ENCODE measurements around the gene CPSF4. TPM values are rescaled to one million over a fixed set of nuclear protein-coding genes. Genes with fewer than 3 reads are reported as not detected.

The CPSF4 gene
- total and polyA plus RNA-seq, 5 donors: 16.2 to 21.9 (median 17.9) TPM

- Histone ChIP-seq H3K9me3 (ENCODE audit: control insufficient read depth, low read length) (no peaks in the 10 kb centered on the region), H3K4me3 (ENCODE audit: low read length) (peak overlapping the region; percentile 76), H3K27ac (ENCODE audit: low read length) (peak overlapping the region; percentile 92), H3K27me3 (ENCODE audit: control insufficient read depth, insufficient read depth) (no peaks in the 10 kb centered on the region), H3K4me1 (ENCODE audit: control insufficient read depth, insufficient read depth, low read length) (peaks cover 2% of the 10 kb centered on the region)
- DNase-seq (no peak), ATAC-seq (peak in 1 of 2 donors; percentile 6)
- intact Hi-C loops (cut with DNase I): no loop called here
- WGBS: 6% methylated on average over 9 of the region's 9 CpGs
Measured at GRCh38 chr7:99465421-99465768, 26.7 kb downstream of the CPSF4 start.

GRCh38 chr7:99468336-99468918, 29.7 kb downstream of the CPSF4 start:
- intact Hi-C loops (cut with DNase I): no loop called here
- 88% methylated on average over 29 of the region's 29 CpGs for WGBS
- Histone ChIP-seq H3K27me3 (ENCODE audit: control insufficient read depth, insufficient read depth) (no peaks in the 10 kb centered on the region), H3K9me3 (ENCODE audit: control insufficient read depth, low read length) (no peaks in the 10 kb centered on the region), H3K4me3 (ENCODE audit: low read length) (no peak overlapping the region), H3K4me1 (ENCODE audit: control insufficient read depth, insufficient read depth, low read length) (peaks cover 3% of the 10 kb centered on the region), H3K27ac (ENCODE audit: low read length) (no peak overlapping the region)
- ATAC-seq: no peak
- DNase-seq: no peak

DNA sequence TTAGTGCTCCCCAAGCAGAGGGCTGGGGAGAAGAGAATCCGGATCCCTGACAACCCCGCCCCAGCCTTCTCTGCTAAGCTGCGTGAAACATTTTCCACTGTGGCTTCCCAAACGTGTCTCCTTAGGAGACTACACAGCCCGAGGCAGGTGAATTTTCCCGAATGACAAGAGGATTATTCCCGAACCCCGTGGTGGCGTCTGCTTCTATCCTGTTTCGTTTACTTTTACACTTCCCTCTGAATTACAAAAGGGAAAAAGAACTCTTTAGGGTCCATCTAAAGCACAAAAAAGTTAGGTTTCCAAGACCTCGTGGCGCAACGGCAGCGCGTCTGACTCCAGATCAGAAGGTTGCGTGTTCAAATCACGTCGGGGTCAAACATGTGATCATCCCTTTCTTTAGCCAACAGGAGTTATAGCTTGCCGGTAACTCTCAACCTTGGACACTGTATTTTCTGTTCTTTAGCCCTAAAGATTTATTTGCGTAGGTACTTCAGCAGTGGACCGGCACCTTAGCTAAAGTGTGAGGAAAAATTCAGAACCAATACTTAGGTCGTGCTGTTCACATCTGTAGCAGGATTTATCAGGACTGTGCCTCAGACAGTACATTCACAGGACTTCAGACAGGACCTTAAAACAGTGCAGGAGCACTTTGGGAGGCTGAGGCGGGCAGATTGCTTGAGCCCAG, 30.8 kb downstream of the CPSF4 start:
- Histone ChIP-seq H3K27me3 (ENCODE audit: control insufficient read depth, insufficient read depth) (no peaks in the 10 kb centered on the region), H3K4me3 (ENCODE audit: low read length) (peak overlapping the region; percentile 41), H3K9me3 (ENCODE audit: control insufficient read depth, low read length) (no peaks in the 10 kb centered on the region), H3K27ac (ENCODE audit: low read length) (no peak overlapping the region), H3K4me1 (ENCODE audit: control insufficient read depth, insufficient read depth, low read length) (peaks cover 5% of the 10 kb centered on the region)
- intact Hi-C loops (cut with DNase I): no loop called here
- DNase-seq: no peak
- 39% methylated on average over 23 of the region's 23 CpGs for WGBS
- no peak for ATAC-seq

DNA sequence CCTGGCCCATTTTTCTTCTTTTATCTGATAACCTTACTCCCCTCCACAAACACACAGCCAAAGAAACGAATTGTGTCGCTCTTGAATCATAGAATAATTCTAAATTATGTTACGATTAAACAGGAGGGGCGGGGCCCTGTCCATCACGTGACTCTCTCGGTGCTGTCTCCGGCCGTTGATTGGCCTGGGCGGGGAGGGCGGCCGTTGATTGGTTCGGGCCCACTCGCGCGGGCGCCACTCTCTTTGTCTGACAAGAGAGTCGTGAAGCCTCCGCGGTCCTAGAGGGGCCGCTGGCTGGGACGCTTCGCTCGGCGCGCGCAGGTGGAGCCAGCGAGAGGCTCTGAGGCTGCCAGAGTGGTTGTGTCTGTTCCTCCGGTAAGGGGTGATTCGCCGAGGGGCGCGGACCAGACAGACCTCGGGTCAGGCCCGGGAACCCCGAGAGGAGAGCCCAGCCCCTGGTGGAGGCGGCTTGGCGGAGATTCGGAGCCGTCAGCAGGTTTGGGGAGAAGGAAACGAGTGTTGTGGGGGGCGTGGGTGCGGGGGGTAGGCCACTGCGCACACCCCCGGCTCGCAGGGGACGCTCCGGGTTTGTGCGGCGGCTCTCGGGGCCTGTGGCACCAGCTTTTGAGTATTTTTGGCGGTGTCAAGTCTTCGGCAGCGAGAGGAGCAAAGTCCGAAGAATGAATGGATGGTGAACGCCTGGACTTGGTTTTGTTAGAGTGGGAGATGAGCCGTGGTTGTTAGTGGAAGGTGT, 34.0 kb downstream of the CPSF4 start, which contains the start of gene ZNF789:
TSS of gene ZNF789 (plus strand) at position 330 of the 754 bp plus-strand sequence. CDS start 3,567 bp downstream, outside the sequence.
- under 1% methylated on average over 56 of the region's 56 CpGs for WGBS
- DNase-seq (peak; percentile 98 to 100 (median 99)), ATAC-seq (peak; percentile 98 to 99)
- Histone ChIP-seq H3K4me1 (ENCODE audit: control insufficient read depth, insufficient read depth, low read length) (peaks cover 3% of the 10 kb centered on the region), H3K9me3 (ENCODE audit: control insufficient read depth, low read length) (no peaks in the 10 kb centered on the region), H3K27ac (ENCODE audit: low read length) (peak within 1 kb of the TSS; percentile 89), H3K4me3 (ENCODE audit: low read length) (peak within 1 kb of the TSS; percentile 79), H3K27me3 (ENCODE audit: control insufficient read depth, insufficient read depth) (no peaks in the 10 kb centered on the region)
- intact Hi-C loops (cut with DNase I): no loop called here

DNA sequence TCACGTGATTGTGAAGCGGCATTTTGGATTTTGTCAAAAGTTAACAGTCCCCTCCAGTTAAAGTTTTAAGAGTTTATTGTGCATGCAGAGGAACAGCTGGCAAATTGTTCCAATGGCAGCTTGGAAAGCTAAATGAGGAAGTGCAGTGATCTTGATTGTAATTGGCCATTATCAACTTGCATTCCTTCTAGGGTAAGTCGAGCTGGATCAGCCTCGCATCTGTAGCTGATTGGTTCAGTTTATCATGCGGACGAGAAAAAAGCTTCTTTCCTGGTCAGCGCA, 34.5 kb downstream of the CPSF4 start:
- Histone ChIP-seq H3K4me1 (ENCODE audit: control insufficient read depth, insufficient read depth, low read length) (peaks cover 3% of the 10 kb centered on the region), H3K27ac (ENCODE audit: low read length) (no peak overlapping the region), H3K9me3 (ENCODE audit: control insufficient read depth, low read length) (no peaks in the 10 kb centered on the region), H3K4me3 (ENCODE audit: low read length) (peak overlapping the region; percentile 79), H3K27me3 (ENCODE audit: control insufficient read depth, insufficient read depth) (no peaks in the 10 kb centered on the region)
- WGBS: 3% methylated on average over 7 of the region's 7 CpGs
- ATAC-seq: peak in 1 of 2 donors; percentile 10
- intact Hi-C loops (cut with DNase I): no loop called here
- no peak for DNase-seq

DNA sequence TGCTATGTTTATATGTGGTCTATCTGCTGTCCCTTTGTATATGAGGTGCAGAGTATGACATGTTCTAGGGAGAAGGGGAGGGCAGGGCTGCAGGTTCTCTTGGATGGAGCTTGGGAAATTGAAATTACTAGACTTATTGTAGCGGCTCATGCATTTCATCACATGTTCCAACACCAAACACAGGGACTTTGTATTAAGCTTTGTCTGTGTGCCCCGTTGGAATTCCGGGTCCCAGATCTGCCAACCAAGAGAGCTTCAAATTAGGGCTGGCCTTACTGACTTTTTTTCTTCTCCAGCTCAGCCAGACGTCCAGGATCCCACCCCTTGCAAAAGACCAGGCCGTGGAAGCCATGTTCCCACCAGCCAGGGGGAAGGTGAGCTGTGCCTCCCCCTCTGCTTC, 37.4 kb downstream of the CPSF4 start:
- H3K9me3 ChIP-seq (ENCODE audit: control insufficient read depth, low read length): no peaks in the 10 kb centered on the region
- H3K27me3 ChIP-seq (ENCODE audit: control insufficient read depth, insufficient read depth): no peaks in the 10 kb centered on the region
- peaks cover 3% of the 10 kb centered on the region for H3K4me1 ChIP-seq (ENCODE audit: control insufficient read depth, insufficient read depth, low read length)
- no peak overlapping the region for H3K4me3 ChIP-seq (ENCODE audit: low read length)
- intact Hi-C loops (cut with DNase I): no loop called here
- no peak for ATAC-seq
- no peak overlapping the region for H3K27ac ChIP-seq (ENCODE audit: low read length)
- 72% methylated on average over 5 of the region's 5 CpGs for WGBS
- no peak for DNase-seq

GRCh38 chr7:99478464-99479440, 40.0 kb downstream of the CPSF4 start:
- WGBS: 67% methylated on average over 15 of the region's 15 CpGs
- peak in 1 of 3 donors; percentile 62 for DNase-seq
- H3K4me1 ChIP-seq (ENCODE audit: control insufficient read depth, insufficient read depth, low read length): no peaks in the 10 kb centered on the region
- peak; percentile 68 to 74 for ATAC-seq
- H3K27ac ChIP-seq (ENCODE audit: low read length): no peak overlapping the region
- no peaks in the 10 kb centered on the region for H3K27me3 ChIP-seq (ENCODE audit: control insufficient read depth, insufficient read depth)
- H3K9me3 ChIP-seq (ENCODE audit: control insufficient read depth, low read length): no peaks in the 10 kb centered on the region
- no peak overlapping the region for H3K4me3 ChIP-seq (ENCODE audit: low read length)
- intact Hi-C loops (cut with DNase I): no loop called here

- ATAC-seq: no peak
- Histone ChIP-seq H3K27ac (ENCODE audit: low read length) (no peak overlapping the region), H3K27me3 (ENCODE audit: control insufficient read depth, insufficient read depth) (no peaks in the 10 kb centered on the region), H3K4me3 (ENCODE audit: low read length) (no peak overlapping the region), H3K9me3 (ENCODE audit: control insufficient read depth, low read length) (no peaks in the 10 kb centered on the region), H3K4me1 (ENCODE audit: control insufficient read depth, insufficient read depth, low read length) (no peaks in the 10 kb centered on the region)
- no peak for DNase-seq
- intact Hi-C loops (cut with DNase I): no loop called here
- 87% methylated on average over 5 of the region's 5 CpGs for WGBS
Measured at GRCh38 chr7:99485094-99485493, 46.4 kb downstream of the CPSF4 start.

GRCh38 chr7:99489235-99489634, 50.5 kb downstream of the CPSF4 start:
- no peak overlapping the region for H3K27ac ChIP-seq (ENCODE audit: low read length)
- peaks cover 8% of the 10 kb centered on the region for H3K9me3 ChIP-seq (ENCODE audit: control insufficient read depth, low read length)
- intact Hi-C loops (cut with DNase I): no loop called here
- 91% methylated on average over 4 of the region's 4 CpGs for WGBS
- H3K4me3 ChIP-seq (ENCODE audit: low read length): no peak overlapping the region
- ATAC-seq: no peak
- no peak for DNase-seq
- H3K4me1 ChIP-seq (ENCODE audit: control insufficient read depth, insufficient read depth, low read length): no peaks in the 10 kb centered on the region
- no peaks in the 10 kb centered on the region for H3K27me3 ChIP-seq (ENCODE audit: control insufficient read depth, insufficient read depth)

GRCh38 chr7:99490878-99491277, 52.1 kb downstream of the CPSF4 start:
- no peak for ATAC-seq

More at GRCh38 chr7:99490878-99491277, 52.1 kb downstream of the CPSF4 start:
- H3K4me3 ChIP-seq (ENCODE audit: low read length): no peak overlapping the region
- peaks cover 11% of the 10 kb centered on the region for H3K9me3 ChIP-seq (ENCODE audit: control insufficient read depth, low read length)
- no peaks in the 10 kb centered on the region for H3K4me1 ChIP-seq (ENCODE audit: control insufficient read depth, insufficient read depth, low read length)
- WGBS: 71% methylated on average over 3 of the region's 3 CpGs
- intact Hi-C loops (cut with DNase I): no loop called here
- no peaks in the 10 kb centered on the region for H3K27me3 ChIP-seq (ENCODE audit: control insufficient read depth, insufficient read depth)
- H3K27ac ChIP-seq (ENCODE audit: low read length): no peak overlapping the region
- DNase-seq: no peak
